GM19397 (cell line): ENCODE data around the gene PPP1R36.
"Not testable (repeated sequence)": the region's sequence is repeated elsewhere in the genome, so short reads cannot be mapped to it uniquely, and the experiment has no call there.

Source experiments
- ATAC-seq: cut with Tn5 transposase; IDR thresholded peaks from one replicate; pipeline ENCODE4 v1.9.1; 2021; ENCODE audit warnings: mild to moderate bottlenecking, moderate library complexity; ENCODE audit not compliant: unreplicated experiment

The PPP1R36 gene

DNA sequence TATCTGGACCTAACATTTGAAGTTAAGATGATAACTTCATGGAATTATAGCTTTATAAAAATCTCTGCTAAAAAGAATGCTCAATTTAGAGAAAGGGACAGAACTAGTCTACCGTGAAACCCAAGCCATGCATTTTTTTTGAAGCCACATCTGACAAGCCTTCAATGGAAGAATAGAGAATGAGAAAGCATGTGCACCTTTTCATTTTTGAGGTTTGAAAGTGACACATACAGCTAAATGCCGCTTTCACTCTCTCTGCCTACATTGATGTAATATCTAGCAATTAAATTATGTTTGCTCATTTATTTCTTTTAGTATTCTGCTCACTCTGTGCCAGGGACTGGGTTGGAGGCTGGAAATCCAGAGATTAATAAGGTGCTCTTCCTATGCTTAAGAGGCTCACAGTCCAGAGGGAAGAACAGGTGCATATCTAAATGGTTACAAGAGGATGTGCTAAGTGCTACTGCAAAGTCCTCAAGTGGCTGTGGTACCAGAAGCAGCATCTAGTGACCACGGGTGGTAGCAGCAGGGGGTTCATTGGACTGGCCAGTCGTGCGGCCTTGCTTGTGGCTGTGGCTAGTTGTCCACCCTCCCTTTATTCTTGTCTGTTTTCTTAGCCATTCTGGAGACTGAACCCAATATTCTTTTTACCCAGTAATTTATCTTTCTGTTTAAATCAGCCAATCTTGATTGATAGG, 60.4 kb downstream of the PPP1R36 start:
- no peak for ATAC-seq

DNA sequence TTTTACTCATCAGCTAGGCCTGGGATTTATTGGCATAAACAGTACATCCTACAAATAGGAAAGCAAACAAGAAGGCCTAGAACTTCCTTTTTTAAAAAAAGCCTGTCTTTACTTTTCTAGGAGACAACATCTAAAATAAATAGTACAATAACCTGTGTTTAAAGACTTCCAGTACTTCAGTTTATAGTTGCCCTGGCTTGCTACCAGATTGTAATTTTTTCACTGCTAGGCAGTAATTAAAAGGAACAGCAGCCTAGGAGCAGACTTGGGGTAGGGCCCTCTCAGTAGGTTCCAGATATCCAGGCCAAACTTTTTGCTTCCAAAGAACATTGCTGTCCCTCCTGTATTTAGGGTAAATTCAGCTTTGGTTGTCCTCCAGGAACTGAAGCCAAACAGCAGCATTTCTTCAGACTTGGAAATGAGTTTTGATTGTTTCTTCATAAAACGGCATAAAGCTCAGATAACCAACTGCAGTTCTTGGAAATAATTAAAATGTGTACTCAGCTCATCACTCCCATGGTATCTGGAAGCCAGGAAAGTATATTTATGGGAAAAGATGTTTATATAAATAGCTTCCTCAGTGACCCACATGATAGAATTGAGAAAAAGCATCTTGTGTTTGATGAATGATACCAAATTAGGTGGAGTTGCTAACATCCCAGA, 61.7 kb downstream of the PPP1R36 start:
- no peak for ATAC-seq

DNA sequence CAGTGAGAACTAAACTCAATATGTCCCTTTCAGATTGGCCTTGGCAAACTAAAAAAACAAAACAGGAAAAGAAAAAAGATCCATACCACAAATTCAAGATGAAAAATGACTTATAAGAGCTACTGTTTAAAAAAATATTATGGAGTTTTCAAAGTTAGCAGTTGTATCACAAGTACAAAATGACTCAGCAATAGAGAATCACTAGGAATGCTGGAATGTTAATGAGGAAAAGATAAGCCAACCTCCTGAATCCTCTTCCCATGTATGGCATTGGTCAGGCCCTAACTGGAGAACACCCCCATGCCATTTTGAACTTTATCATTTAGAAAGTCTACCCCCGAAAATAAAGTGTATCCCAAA, 62.2 kb downstream of the PPP1R36 start:
- ATAC-seq, result no peak

DNA sequence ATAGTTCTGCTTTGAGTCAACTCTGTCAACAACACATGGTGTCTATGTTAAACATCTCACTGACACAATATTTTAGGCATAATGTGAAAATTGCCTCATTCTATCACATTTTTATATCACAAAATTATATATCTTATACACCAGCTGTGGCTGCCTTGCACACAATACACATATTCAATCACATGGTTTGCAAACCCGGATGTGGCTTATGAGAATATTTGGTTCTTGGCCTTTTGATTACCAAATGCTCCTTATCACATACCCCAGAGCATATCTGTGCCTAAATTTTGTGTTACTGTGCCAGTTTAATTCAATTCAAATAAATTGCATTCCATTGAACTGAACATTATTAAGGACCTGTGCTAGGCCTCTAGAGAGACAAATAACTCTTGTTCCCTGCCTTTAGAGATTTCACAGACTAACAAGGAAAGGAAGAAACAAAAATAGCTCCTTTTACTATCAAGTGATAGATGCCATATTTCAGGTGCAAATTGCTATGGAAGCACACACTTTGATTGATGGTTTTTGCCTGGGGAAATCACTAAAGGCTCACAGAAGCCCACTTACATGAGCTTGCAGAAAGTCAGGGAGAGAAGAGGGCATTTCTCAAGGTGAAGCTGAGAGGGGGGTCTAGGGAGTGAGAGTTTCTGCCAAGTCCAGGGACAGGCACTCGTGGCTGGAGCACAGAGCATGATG, 63.4 kb downstream of the PPP1R36 start:
- no peak for ATAC-seq

DNA sequence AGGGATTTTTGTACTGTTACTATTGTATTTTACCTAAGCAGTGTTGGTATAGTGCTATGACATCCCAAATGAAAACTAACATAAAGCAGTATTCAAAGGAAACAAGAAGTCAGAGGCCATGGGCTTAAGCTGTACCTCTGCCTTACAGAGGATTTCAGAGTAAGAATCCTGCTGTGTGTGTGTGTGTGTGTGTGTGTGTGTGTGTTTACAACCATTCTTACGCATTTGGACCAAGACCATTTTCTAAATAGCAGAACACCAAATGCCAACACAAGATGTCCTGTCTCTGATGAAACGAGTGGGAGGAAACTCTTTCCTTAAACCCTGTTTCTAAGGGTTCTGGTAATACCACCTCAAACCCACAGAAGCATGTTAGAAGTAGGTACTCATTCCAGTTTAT, 64.4 kb downstream of the PPP1R36 start:
- ATAC-seq, result no peak

DNA sequence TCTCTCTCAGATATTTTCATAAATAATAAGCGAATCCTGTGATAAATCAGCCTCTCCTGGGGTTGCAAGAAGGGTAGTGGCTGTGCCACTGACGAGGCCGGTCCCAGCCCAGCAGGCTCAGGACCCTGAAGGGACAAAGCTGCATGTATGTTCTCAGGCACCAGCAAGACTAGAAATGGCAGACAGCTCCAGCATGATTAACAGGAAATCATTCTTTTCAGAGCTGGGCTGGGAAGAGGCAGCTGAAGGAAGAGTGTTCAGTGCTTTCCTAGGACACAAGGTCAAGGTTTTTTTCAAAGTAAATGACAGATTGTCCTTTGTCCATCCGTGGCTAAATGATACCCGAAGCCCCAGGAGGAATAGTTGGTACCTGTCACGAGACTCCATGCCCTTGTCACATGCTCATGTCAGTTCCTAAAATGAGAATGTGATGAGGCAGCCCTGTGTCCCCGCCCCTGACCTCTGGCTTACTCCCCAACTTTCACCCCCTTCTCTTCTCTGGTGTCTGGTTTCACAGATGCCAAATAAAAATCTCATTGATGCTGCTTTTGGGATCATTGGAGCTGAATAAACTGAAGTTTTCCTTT, 65.1 kb downstream of the PPP1R36 start:
- no peak for ATAC-seq

DNA sequence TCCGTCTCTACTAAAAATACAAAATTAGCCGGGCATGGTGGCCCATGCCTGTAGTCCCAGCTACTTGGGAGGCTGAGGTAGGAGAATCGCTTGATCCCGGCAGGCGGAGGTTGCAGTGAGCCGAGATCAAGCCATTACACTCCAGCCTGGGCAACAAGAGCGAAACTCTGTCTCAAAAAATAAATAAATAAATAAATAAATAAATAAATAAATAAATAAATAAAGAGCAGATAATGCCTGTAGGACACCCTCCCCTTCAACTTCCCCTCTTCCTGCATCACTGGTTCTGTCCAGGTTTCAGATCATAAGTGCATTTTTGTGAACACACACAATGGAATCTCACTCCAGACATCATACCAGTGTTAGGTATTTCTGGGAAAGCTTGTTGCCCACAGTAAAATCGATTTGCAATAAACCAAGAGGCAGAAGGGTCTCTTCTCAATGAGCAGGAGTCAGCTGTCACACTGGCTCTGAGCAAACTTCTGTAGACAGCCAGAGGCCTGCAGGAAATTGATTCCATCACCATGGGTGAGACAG, 68.2 kb downstream of the PPP1R36 start:
- not testable (repeated sequence) for ATAC-seq

DNA sequence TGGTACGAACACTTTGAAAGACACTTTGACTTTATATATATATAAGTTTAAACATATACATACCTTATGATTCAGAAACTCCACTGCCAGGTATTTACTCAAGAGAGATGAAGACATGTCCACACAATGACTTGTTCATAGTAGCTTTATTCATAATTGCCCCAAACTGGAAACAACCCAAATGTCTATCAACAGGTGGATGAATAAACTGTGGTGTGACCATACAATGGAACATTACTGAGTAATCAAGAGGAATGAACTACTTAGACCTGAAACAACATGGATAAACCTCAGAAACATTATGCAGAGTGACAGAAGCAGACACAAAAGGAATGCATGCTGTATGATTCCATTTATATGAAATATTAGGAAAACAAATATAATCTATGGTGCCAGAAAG, 71.1 kb downstream of the PPP1R36 start:
- no peak for ATAC-seq

DNA sequence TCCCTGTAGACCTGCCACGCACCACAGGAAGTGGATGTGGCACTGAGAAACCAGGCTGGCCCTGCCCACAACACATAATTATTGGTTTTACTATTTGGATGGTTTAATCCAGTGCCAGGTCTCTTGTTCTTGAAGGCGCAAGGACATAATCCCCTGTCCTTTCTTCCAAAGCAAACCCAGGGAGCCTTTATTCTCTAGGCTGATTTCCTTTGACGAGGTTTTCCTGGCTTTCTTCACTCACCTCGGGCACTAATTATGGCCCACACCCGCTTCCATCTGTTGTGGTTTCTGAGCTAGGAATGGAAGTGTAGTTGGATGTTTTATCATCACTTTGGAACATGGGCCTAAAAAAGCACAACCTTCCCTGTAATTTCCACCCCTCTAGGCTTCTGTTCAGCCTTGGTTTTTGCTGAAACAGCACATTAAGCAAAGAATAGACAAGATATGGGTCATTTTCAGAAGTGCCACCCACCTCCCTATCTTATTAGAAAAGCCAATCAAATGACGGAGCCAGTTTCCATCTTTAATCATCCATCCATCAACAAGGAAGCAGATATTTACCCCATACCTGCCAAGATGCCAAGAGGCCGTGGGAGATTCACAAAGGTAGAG, 73.9 kb downstream of the PPP1R36 start:
- no peak for ATAC-seq

DNA sequence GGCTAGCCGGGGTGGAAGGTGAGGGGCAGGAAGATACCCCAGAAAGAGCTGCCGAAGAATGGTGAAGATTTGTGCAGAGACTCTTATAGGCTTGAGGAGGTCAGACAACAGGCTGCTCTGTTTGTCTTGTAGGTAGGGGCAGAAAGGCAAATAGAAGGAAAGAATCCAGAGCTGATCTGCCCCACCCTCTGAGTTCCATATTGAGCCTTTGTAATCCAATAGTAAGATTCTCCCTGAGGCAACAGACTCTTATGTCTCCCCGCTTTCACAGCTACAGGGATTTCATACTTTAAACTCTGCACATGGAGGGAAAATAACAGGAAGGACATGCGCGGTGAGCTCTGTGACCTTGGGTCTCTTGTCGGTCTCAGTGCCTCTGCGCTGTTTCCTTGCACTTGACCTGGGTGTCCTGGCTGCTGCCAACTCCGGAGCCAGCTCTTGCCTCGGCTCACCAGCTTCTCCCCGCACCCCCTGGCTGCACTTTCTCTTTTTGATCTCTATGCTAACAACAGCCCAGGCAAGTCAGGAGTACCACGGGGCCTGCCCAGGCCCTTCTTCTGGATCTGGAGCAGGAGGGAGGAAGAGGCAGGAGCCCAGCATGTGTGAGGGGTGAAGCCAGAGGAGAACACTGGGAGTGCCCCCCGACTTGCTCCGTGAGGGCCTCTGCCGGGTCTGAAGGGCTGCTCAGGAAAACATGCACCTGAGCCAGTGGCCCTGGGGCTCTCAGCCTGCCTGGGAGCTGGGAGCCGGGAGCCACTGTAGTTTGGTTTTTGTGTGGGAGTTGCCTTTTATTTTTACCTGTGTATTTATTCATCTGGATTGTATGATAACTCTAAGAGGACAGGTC, 75.8 kb downstream of the PPP1R36 start:
- no peak for ATAC-seq

DNA sequence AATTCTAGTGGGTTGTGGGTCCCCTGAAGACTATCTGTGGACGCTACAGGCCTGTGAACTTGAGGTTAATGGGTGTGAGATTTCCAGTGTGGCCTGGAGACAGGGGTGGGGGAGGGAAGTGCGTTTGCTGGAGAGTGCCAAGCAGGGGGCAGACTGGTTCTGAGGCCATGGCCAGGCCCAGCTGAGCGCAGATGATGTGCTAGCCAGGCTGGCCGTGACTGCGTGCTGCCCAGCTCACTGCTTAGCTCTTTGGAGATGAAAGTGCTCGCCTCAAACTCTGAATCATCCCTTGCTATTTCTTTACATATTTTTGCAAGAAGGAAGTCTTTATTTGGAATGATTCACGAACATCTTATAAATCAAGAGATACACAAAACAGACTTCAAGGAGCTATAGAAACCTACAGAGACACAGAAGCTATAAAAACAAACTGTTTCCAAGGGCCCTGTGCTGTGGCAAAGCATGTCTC, 79.2 kb downstream of the PPP1R36 start:
- ATAC-seq, result no peak

DNA sequence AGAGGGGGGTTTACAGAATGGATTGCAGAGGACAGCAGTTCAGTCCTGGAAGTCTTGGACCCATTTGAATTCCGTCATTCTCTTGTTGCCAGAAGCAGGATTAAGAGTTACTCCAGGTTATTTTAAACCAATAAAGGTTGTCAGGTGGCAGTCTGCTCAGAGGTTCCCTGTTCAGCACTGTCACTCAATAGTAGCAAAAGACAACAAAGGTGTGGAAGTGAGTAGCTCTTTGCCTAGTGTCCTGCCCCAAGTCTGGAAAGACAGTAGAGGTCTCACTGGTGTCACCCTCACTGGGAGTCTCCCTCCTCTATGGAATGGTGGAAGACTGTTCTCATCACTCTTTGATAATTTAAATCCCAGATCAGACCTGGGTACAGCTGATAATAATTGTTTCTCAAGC, 81.0 kb downstream of the PPP1R36 start:
- no peak for ATAC-seq

DNA sequence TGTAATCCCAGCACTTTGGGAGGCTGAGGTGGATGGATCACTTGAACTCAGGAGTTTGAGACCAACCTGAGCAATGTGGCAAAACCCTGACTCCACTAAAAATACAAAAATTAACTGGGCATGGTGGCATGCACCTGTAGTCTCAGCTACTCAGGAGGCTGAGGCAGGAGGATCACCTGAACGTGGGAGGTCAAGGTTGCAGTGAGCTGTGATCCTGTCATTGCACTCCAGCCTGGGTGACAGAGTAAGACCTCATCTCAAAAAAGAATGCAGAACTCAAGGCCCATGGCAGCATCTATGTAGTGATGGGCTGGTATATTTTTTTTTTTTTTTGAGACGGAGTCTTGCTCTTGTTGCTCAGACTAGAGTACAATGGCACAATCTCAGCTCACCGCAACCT, 81.5 kb downstream of the PPP1R36 start:
- not testable (repeated sequence) for ATAC-seq

DNA sequence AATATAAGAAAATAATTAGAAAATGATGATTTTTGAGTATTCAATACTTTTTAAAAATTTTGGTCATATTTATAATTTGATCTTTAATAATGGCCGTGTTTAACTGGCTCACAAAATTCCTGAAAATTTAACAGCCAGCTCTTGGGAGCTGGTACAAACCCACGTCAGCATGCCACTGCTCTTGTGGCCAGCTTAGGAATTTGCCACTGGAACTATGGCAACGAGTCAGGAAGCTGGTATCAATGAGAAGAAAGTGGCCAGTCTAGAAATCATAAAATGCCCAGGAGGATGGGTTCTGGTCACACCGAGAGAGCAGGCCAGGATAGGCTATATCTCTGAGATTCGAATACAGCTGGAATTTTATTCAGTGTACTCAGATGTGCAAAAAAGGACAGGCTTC, 82.3 kb downstream of the PPP1R36 start:
- ATAC-seq, result no peak

DNA sequence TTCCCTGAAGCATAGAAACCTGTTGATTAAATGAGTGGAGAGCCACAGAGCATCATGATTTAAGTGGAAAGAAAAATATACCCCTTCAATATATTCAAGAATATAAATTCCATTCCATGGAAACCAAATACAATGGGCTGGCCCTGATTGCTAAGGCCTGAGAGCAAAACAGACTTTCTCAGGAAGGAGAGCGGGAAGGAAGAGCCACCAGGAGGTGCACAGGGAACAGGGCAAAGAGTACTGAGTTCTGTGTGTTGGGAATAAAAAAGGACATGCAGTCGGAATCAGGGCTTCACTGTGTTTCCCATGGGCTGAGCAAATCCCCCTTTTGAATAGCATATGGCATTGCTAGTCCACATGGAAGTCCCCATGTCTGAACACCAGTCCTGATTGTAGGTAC, 84.8 kb downstream of the PPP1R36 start:
- no peak for ATAC-seq

DNA sequence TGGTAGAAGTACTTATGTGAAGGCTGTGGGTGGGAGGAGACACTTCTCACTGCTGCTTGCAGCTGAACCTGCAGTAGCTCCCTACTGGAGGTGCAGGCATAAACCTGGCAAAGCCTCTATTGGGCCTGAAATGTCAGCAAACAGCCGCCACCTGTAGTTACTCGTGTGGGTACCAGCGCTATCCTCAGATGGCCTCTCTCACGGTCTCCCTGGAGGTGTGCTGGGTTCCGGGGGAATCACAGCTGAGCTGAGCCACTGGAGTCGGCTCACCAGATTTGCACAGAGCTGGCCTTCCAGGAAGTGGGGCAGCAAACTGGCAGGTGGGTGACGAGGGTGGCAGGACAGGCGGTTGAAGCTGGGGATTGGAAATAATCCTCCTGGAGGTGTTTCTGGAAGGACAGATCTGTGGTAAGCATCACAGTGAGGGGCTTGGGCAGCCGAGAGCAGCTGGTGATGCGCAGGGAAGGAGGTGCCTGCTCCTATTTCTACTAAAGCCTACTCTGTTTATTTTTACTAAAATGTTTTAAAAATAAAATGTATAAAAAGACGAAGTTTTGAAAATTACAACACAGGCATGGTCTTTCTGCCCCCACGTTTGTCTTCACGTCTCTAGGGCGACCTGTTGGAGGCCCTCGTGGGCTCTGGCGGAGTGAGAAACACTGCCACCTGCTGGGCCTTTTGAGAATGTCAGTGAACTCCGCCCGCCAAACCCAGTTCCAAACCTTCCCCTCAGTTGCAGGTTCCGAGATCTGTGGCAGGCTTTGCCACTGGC, 86.6 kb downstream of the PPP1R36 start:
- ATAC-seq, result no peak

DNA sequence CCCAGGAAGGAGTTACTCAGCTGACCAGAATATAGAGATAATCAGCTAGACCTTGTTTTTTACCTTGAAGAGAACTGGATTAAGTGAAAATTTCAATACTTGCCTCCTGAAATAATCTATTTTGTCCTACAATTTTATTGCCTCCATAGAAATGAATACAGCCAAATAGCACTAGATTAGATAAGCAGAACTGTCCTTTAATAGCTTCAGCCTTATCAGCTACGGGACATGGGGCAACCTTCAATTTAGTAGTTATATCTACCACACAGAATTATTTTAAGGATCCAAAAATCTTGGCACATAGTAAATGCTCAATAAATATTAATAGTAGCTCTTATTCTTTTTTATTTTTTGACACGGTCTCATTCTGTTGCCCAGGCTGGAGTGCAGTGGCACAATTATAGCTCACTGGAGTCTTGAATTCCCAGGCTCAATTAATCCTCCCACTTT, 87.2 kb downstream of the PPP1R36 start:
- ATAC-seq, result no peak

DNA sequence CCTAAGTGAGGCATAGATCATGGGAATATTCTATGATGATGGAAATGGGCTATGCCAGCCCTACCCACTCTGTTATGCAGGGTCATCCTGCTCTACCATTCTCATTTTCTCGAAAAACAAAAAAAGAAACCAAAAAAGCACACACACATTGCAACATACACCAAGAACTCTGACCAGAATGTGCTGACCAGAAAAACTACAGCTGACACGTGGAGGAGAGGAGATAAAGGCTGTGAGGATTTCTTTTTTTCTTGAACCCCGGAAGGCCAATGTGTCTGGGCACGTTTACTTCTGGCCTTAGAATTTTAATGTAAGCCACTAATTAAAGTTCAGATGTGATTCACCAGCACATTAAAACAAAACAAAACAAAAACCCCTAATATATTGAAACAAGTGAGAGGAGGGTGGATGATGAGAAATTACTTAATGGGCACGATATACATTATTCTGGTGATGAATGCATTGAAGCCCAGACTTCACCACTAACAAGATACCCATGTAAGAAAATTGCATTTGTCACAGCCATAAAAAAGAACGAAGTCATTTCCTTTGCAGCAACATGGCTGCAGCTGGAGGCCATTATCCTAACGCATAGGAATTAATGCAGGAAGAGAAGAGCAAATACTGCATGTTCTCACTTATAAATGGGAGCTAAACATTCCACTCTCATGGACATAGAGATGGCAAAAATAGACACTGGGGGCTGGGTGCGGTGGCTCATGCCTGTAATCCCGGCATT, 88.1 kb downstream of the PPP1R36 start:
- no peak for ATAC-seq

DNA sequence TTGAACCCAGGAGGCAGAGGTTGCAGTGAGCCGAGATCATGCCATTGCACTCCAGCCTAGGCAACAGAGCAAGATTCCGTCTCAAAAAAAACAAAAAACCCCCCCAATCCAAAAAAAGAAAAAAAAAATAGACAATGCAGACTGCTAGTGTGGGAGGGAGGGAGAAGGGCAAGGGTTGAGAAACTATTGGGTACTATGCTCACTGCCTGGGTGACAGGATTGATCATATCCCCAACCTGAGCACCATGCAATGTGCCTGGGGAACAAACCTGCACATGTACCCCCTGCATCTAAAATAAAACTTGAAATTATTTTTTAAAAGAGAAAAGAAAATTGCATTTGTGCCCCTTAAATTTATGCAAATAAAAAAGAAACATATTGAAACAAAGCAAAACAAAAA, 88.9 kb downstream of the PPP1R36 start:
- no peak for ATAC-seq
